Erythroblast (primary cell): ENCODE data around the gene NCCRP1.

Experiments used
- GATA1 ChIP-seq: IDR thresholded peaks from 2 replicates; pipeline ENCODE4 v1.6.1; 2011; ENCODE audit warnings: low read depth, mild to moderate bottlenecking, control low read depth, low read length, moderate library complexity
- POLR2A ChIP-seq: IDR thresholded peaks from 2 replicates; pipeline ENCODE4 v1.6.1; 2011; ENCODE audit warnings: mild to moderate bottlenecking, low read length

- no peak for TF ChIP-seq POLR2A
- no peak for TF ChIP-seq GATA1
Observed at GRCh38 chr19:39205449-39205764, 8.6 kb downstream of the NCCRP1 start.
